Bronchial epithelial cell (primary cell): ENCODE results near the gene PTH2. TPM values are rescaled to one million over a fixed set of nuclear protein-coding genes. Genes with fewer than 3 reads are reported as not detected.

ENCODE experiments used
- DNase-seq: peaks from one replicate; pipeline ENCODE4 v3.0.0-alpha.2; 2010; ENCODE audit warnings: low read depth
- FAIRE-seq: peaks from 2 replicates; lab custom pipeline; 2011; peaks lifted over from hg19 to GRCh38; lab: Jason Lieb, UNC
- H3K27me3 ChIP-seq: 2 replicates; pipeline ENCODE4 v1.5.1; 2011; ENCODE audit warnings: low read length; ENCODE audit not compliant: control insufficient read depth, insufficient read depth
- H3K36me3 ChIP-seq: 2 replicates; pipeline ENCODE4 v1.5.1; 2011; ENCODE audit warnings: low read length; ENCODE audit not compliant: control insufficient read depth, insufficient read depth
- H3K4me3 ChIP-seq: 2 replicates; pipeline ENCODE4 v1.5.1; 2011; ENCODE audit warnings: mild to moderate bottlenecking, low read depth, low read length, control low read depth
- CTCF ChIP-seq: IDR thresholded peaks from 2 replicates; pipeline ENCODE4 v1.5.1; 2011; ENCODE audit warnings: mild to moderate bottlenecking, moderate library complexity, low read length, control low read depth, inconsistent platforms; ENCODE audit not compliant: insufficient read depth, severe bottlenecking
- total RNA-seq: library from RNA; depleted of rRNA; stranded (reverse); fragments of >200 nt; gene quantifications from 2 replicates; pipeline ENCODE4 v1.2.1, GENCODE V29; 2014

Gene PTH2
- total RNA-seq, 1 donor from 2014 or later, result not detected

- no peaks in the 10 kb centered on the region for H3K36me3 ChIP-seq
- peaks cover 48% of the 10 kb centered on the region for H3K27me3 ChIP-seq
- no peak for TF ChIP-seq CTCF
- DNase-seq (no peak), FAIRE-seq (no peak)
- no peak overlapping the region for H3K4me3 ChIP-seq
Measured at GRCh38 chr19:49440439-49441209, 17.4 kb upstream of the PTH2 start.

- Histone ChIP-seq H3K36me3 (no peaks in the 10 kb centered on the region), H3K4me3 (no peak overlapping the region), H3K27me3 (peaks cover 50% of the 10 kb centered on the region)
- TF ChIP-seq CTCF, result no peak
- DNase-seq, result no peak
- no peak for FAIRE-seq
Measured at GRCh38 chr19:49439836-49440235, 16.6 kb upstream of the PTH2 start.

GRCh38 chr19:49438261-49438660 is 15.0 kb upstream of the PTH2 start:
- H3K27me3 ChIP-seq, result peaks cover 53% of the 10 kb centered on the region

GRCh38 chr19:49437231-49437630 is 14.0 kb upstream of the PTH2 start:
- no peak for DNase-seq
- no peak for TF ChIP-seq CTCF
- H3K36me3 ChIP-seq, result no peaks in the 10 kb centered on the region
- H3K27me3 ChIP-seq, result peaks cover 62% of the 10 kb centered on the region
- H3K4me3 ChIP-seq, result no peak overlapping the region
- no peak for FAIRE-seq

More at GRCh38 chr19:49438261-49438660, 15.0 kb upstream of the PTH2 start:
- DNase-seq (no peak), FAIRE-seq (no peak)
- H3K36me3 ChIP-seq, result no peaks in the 10 kb centered on the region
- no peak for TF ChIP-seq CTCF
- H3K4me3 ChIP-seq, result no peak overlapping the region

GRCh38 chr19:49436381-49437017 is 13.3 kb upstream of the PTH2 start:
- FAIRE-seq, result no peak
- no peaks in the 10 kb centered on the region for H3K36me3 ChIP-seq
- H3K27me3 ChIP-seq, result peaks cover 61% of the 10 kb centered on the region
- no peak for DNase-seq
- TF ChIP-seq CTCF, result no peak
- no peak overlapping the region for H3K4me3 ChIP-seq
